ENCODE data around the gene PTGFRN.
"Not testable (repeated sequence)": the region's sequence is repeated elsewhere in the genome, so short reads cannot be mapped to it uniquely, and the experiment has no call there.

The PTGFRN gene

DNA sequence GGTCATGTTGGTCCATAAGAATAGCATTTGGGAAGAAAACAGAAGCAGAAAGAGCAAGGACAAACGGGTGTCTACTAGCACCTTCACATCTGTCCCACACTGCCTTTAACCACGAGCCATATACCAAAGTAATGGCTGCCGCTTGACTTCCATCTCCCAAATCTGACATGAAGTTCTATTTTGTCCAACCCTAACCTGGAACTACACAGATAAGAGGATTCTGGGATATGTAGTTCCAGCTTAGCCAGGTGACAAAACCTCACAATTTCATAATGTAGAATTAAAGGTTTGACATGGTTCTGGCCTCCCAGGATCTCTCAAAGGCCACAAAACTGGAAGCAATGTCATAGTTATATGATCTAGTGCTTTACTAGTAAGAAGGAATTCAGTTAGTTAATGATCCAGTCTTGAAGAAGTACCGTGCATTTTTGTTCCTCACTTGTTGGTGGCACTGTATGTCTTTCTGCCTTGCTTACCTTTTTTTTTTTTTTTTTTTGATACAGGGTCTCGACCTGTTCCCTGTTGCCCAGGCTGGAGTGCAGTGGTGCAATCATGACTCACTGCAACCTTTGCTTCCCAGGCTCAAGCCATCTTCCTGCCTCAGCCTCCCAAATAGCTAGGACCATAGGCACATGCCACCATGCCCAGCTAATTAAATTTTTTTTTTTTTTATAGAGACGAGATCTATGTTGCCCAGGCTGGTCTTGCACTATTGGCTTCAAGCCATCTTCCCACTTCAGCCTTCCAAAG, 17.5 kb downstream of the PTGFRN start:
- DNase-seq (ENCODE audit: low spot score in 2 of 2) (no peak), ATAC-seq (replicated peaks; ENCODE audit: extremely low read depth, poor library complexity, severe bottlenecking) (no peak)
- Mint-ChIP-seq H3K4me1 (no peaks in the 10 kb centered on the region), H3K27ac (ENCODE audit: low read depth) (no peak overlapping the region), H3K36me3 (ENCODE audit: insufficient read depth) (no peaks in the 10 kb centered on the region), H3K27me3 (peaks cover 2% of the 10 kb centered on the region), H3K4me3 (no peak overlapping the region), H3K9me3 (no peaks in the 10 kb centered on the region)

DNA sequence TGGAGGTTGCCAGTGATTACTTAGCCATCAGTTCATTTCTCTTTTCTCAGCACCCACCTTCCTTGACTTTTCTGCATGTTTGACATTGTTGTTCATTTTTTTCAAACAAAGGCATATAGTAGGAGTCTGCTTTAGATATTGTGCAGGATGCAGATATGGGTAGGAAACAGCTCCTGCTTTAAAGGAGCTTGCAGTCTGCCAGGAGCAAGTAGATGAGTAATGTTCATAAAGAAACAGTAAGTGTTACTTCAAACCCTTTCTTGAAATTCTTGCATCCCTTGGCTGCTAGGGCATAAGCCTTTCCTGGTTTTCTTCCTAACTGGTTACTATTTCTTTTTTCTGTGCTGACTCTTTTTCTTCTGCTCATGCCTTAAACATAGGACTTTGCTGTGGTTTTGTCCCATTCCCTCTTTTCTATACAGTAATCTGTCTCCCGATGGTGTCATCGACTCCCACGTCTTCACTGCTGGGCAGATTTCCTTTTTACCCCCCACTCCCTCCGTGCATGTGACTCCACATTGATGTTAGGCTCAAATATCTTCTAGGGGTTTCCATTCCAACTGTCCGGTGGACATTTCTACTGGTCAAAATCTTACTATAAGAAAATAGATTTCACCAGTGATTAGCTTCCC, 20.4 kb downstream of the PTGFRN start:
- ATAC-seq (replicated peaks; ENCODE audit: extremely low read depth, poor library complexity, severe bottlenecking) (no peak), DNase-seq (ENCODE audit: low spot score in 2 of 2) (no peak)
- Mint-ChIP-seq H3K27ac (ENCODE audit: low read depth) (no peak overlapping the region), H3K4me1 (peaks cover 8% of the 10 kb centered on the region), H3K36me3 (ENCODE audit: insufficient read depth) (no peaks in the 10 kb centered on the region), H3K9me3 (no peaks in the 10 kb centered on the region), H3K27me3 (no peaks in the 10 kb centered on the region), H3K4me3 (no peak overlapping the region)

DNA sequence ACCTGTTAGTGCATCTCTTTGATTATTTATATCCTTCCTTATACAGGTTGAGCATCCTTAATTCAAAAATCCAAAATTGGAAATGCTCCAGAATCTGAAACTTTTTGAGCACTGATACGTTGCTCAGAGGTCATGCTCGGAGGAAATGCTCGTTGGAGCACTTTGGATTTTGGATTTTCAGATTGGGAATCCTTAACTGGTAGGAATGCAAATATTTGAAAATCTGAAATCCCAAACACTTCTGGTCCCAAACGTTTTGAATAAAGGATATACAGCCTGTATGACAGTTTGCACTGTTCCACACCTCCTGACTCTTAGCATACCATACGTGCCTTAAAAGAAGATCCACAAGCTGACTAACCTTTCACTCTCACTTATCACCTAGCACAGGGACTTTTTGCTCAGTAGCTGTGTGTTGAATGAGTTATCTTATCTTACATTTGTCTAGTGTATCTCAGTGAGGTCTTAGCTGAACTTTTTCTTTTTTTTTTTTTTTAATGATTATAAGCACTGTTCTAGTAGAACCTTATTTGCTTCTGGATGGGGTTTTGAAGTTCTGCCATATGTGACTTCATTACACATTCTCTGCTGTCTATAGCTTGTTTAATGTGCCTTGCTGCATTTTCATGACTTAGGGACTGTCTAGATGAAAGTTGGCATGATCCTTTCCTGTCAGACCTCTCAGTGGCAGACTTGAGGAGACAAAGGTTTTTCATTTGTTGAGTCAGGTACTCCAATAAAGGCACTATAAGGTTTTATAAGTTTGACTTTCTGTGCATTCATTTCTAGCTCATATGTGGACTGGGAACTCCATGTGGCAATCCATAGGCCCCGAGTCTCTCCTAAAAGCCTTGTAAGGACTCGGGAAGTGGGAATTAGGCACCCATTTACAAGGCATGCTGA, 21.6 kb downstream of the PTGFRN start:
- ATAC-seq (replicated peaks; ENCODE audit: extremely low read depth, poor library complexity, severe bottlenecking) (no peak), DNase-seq (ENCODE audit: low spot score in 2 of 2) (no peak)
- Mint-ChIP-seq H3K9me3 (no peaks in the 10 kb centered on the region), H3K27ac (ENCODE audit: low read depth) (no peak overlapping the region), H3K4me1 (peaks cover 8% of the 10 kb centered on the region), H3K27me3 (no peaks in the 10 kb centered on the region), H3K36me3 (ENCODE audit: insufficient read depth) (no peaks in the 10 kb centered on the region), H3K4me3 (no peak overlapping the region)

DNA sequence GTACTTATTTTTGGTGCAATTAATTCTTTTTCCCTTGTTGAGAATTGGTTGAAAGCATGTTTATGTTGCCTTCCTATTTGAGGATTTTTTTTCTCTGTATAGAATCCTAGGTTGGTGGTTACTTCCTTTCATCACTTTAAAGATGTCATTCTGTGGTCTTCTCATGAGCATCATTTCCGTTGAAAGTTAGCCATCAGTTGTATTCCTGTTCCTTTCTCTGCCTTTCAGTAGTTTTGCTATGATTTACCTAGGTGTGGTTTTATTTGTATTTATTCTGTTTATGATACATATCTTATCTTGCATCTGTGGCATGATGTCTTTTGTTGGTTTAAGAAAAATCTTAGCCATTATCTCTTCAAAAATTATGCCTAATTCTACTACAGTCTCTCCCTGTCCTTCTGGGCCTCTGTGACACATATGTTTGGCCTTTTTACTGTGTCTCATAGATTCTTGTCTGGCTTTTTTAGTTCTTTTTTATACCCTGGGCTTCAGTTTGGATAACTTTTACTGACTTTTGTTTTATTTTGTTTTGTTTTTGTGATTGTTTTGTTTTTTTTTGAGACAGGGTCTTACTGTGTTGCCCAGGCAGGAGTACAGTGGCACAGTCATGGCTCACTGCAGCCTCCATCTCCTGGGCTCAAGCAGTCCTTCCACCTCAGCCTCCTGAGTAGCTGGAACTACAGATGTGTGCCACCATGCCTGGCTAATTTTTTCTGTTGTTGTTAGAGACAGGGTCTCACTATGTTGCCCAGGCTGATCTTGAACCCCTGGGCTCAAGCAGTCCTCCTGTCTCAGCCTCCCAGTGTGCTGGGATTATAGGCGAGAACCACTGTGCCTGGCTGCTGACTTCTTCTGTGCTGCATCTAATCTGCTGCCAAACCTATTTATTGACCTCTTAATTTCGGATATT, 24.1 kb downstream of the PTGFRN start:
- peak overlapping the region; percentile 33 for H3K27ac Mint-ChIP-seq (ENCODE audit: low read depth)
- no peak for DNase-seq (ENCODE audit: low spot score in 2 of 2)
- H3K4me3 Mint-ChIP-seq: no peak overlapping the region
- H3K4me1 Mint-ChIP-seq: peaks cover 8% of the 10 kb centered on the region
- no peaks in the 10 kb centered on the region for H3K36me3 Mint-ChIP-seq (ENCODE audit: insufficient read depth)
- H3K9me3 Mint-ChIP-seq: no peaks in the 10 kb centered on the region
- ATAC-seq (replicated peaks; ENCODE audit: extremely low read depth, poor library complexity, severe bottlenecking): peak; percentile 87
- no peaks in the 10 kb centered on the region for H3K27me3 Mint-ChIP-seq

DNA sequence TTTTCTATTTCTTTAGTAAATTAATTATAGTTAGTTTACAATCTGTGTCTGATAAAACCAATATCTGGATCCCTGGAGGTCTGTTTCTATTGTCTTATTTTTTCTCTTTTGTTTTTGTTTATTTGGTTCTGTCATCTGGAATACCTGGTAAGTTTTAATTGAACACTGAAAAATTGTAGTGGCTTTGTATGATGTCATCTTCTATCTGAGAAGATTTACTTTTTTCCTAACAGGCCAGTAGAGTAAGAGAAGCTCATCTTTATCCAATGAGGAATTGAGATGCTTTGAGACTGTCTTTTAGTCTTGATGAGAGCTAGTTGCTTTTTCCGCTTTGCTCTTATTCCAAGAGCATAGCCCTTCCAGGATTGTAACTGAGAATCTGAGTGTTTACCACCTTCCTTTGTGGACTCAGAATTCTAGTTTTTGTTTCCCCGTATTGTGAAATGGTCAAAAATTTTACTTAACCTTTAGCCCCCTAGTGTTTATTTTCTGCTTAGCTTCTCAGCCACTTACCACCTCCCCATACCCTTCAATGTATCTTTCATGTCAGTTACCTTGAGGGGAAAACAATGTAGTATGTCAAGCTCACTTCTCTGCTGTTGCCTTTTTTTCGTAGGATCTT, 25.0 kb downstream of the PTGFRN start:
- Mint-ChIP-seq H3K4me3 (no peak overlapping the region), H3K4me1 (peaks cover 8% of the 10 kb centered on the region), H3K36me3 (ENCODE audit: insufficient read depth) (no peaks in the 10 kb centered on the region), H3K9me3 (no peaks in the 10 kb centered on the region), H3K27ac (ENCODE audit: low read depth) (peak overlapping the region; percentile 33), H3K27me3 (peaks cover 5% of the 10 kb centered on the region)
- no peak for ATAC-seq (replicated peaks; ENCODE audit: extremely low read depth, poor library complexity, severe bottlenecking)
- DNase-seq (ENCODE audit: low spot score in 2 of 2): no peak

DNA sequence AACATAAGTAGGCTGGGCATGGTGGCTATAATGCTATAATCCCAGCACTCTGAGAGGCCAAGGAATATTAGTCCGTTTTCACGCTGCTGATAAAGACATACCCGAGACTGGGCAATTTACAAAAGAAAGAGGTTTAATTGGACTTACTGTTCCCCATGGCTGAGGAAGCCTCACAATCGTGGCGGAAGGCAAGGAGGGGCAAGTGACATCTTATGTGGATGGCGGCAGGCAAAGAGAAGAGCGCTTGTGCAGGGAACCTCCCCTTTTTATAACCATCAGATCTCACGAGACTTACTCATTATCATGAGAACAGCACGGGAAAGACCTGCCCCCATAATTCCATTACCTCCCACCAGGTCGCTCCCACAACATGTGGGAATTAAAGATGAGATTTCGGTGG, 28.5 kb downstream of the PTGFRN start:
- no peaks in the 10 kb centered on the region for H3K36me3 Mint-ChIP-seq (ENCODE audit: insufficient read depth)
- H3K4me3 Mint-ChIP-seq: no peak overlapping the region
- peaks cover 10% of the 10 kb centered on the region for H3K27me3 Mint-ChIP-seq
- ATAC-seq (replicated peaks; ENCODE audit: extremely low read depth, poor library complexity, severe bottlenecking) (no peak), DNase-seq (ENCODE audit: low spot score in 2 of 2) (no peak)
- H3K4me1 Mint-ChIP-seq: peaks cover 13% of the 10 kb centered on the region
- H3K9me3 Mint-ChIP-seq: no peaks in the 10 kb centered on the region
- no peak overlapping the region for H3K27ac Mint-ChIP-seq (ENCODE audit: low read depth)

DNA sequence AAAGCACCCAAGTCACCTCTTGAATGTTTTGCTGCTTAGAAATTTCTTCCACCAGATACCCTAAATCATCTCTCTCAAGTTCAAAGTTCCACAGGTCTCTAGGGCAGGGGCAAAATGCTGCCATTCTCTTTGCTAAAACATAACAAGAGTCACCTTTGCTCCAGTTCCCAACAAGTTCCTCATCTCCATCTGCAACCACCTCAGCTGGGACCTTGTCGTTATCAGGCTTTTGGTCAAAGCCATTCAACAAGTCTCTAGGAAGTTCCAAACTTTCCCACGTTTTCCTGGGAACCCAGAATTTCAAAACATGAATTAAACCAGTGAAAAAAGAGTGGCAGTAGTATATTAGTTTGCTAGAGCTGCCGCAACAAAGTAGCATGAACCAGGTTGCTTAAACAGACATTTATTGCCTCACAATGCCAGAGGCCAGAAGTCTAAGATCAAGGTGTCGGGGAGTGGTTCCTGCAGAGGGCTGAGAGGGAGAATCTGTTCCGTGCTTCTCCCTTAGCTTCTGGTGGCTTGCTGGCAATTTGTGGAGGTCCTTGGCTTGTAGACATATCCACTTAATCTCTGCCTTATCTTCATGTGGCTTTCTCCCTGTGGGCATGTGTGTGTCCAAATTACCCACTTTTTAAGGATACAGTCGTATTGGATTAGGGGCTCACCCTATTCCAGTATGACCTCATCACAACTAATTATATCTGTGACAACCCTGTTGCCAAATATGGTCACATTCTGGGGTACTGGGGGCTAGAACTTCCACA, 30.2 kb downstream of the PTGFRN start:
- not testable (repeated sequence) for H3K27ac Mint-ChIP-seq (ENCODE audit: low read depth); H3K4me1 Mint-ChIP-seq; H3K4me3 Mint-ChIP-seq; H3K9me3 Mint-ChIP-seq; H3K36me3 Mint-ChIP-seq (ENCODE audit: insufficient read depth); ATAC-seq (replicated peaks; ENCODE audit: extremely low read depth, poor library complexity, severe bottlenecking); DNase-seq (ENCODE audit: low spot score in 2 of 2); H3K27me3 Mint-ChIP-seq

DNA sequence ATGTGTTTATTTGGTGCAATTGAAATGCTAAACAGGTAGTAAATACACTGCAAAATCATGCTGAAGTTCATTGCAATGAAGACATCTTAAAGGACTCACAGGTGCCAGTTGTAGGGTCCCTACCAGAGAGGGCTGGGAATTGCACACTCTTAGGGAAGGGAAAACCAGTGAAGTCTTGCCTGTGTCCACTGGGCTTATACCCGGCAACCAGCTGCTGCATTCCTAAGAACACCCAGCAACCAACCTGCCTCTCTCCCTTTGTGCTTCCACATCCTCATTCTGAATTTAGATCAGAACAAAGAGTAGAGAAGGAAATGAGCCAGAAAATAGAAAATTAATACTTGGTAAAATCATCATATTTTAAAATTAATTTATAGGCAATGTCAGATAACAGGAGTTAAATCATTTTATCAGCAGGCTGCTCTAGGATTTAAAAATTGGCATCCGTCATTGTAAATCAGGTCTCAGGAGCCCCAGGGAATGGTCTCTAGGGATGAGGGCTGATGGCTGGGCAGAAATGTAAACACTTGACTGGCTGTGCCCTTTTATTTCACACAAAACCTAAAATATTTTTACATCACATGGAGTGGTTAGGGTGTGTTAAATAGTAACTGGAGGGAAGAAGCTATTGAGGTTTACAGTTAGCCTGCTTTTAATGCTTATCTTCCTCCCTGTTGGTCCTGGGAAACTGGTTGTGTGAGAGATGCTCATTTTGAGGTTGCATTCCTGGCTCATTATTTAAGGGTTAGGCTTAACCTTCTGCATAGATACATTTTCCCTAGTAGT, 31.3 kb downstream of the PTGFRN start:
- Mint-ChIP-seq H3K9me3 (no peaks in the 10 kb centered on the region), H3K36me3 (ENCODE audit: insufficient read depth) (no peaks in the 10 kb centered on the region), H3K4me3 (no peak overlapping the region), H3K27me3 (peaks cover 10% of the 10 kb centered on the region), H3K27ac (ENCODE audit: low read depth) (no peak overlapping the region), H3K4me1 (peaks cover 5% of the 10 kb centered on the region)
- DNase-seq (ENCODE audit: low spot score in 2 of 2) (no peak), ATAC-seq (replicated peaks; ENCODE audit: extremely low read depth, poor library complexity, severe bottlenecking) (no peak)

DNA sequence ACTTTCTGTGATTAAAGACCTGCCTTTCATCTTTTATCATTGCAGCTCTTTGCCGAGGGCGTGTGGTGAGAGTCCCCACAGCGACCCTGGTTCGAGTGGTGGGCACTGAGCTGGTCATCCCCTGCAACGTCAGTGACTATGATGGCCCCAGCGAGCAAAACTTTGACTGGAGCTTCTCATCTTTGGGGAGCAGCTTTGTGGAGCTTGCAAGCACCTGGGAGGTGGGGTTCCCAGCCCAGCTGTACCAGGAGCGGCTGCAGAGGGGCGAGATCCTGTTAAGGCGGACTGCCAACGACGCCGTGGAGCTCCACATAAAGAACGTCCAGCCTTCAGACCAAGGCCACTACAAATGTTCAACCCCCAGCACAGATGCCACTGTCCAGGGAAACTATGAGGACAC, 32.0 kb downstream of the PTGFRN start:
- H3K9me3 Mint-ChIP-seq: no peaks in the 10 kb centered on the region
- H3K27ac Mint-ChIP-seq (ENCODE audit: low read depth): no peak overlapping the region

DNA sequence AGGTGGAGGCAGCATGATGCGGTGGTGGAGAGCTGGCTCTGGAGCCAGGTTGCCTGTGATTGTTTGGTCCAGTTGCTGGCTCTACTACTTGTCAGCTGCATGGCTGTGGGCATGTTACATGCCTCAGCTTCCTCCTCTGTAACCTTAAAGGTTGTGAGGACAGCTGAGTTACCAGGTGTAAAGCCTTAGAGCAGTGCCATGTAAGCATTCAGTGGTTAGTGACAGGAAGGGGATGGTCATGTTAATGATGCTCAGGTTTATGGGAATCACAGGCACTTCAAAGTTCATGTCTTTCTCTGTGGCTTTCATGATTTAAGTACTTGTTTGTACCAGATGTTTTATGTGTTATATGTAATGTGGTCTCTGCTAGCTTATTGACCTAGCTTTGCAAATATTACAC, 32.6 kb downstream of the PTGFRN start:
- Mint-ChIP-seq H3K9me3 (no peaks in the 10 kb centered on the region), H3K4me3 (no peak overlapping the region), H3K27me3 (peaks cover 10% of the 10 kb centered on the region), H3K36me3 (ENCODE audit: insufficient read depth) (no peaks in the 10 kb centered on the region), H3K4me1 (peaks cover 5% of the 10 kb centered on the region), H3K27ac (ENCODE audit: low read depth) (no peak overlapping the region)
- DNase-seq (ENCODE audit: low spot score in 2 of 2) (no peak), ATAC-seq (replicated peaks; ENCODE audit: extremely low read depth, poor library complexity, severe bottlenecking) (no peak)

More for the DNA sequence above, 32.0 kb downstream of the PTGFRN start:
- Mint-ChIP-seq H3K36me3 (ENCODE audit: insufficient read depth) (no peaks in the 10 kb centered on the region), H3K4me3 (no peak overlapping the region), H3K27me3 (peaks cover 10% of the 10 kb centered on the region), H3K4me1 (peaks cover 5% of the 10 kb centered on the region)
- ATAC-seq (replicated peaks; ENCODE audit: extremely low read depth, poor library complexity, severe bottlenecking) (no peak), DNase-seq (ENCODE audit: low spot score in 2 of 2) (no peak)

DNA sequence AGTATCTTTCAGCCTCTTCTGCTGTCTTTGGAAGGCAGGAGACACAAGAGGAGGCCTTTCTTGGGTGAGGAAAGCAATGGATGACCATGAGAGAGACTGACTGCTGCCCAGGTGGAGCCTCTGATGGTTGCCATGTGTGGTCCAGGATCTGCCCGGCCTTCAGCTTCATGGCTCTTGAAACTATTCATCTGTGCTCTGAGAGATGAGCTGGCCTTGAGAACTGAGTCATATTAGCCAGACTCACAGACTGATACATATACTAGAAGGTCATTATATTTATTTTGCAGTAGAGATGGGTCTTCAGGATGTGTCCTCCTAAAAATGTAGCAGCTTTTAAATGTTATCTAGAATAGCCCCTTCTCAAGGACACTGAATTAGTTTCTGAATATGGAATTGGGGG, 33.7 kb downstream of the PTGFRN start:
- no peak overlapping the region for H3K27ac Mint-ChIP-seq (ENCODE audit: low read depth)

More for the DNA sequence above, 33.7 kb downstream of the PTGFRN start:
- no peak for DNase-seq (ENCODE audit: low spot score in 2 of 2)
- H3K4me1 Mint-ChIP-seq: peaks cover 5% of the 10 kb centered on the region
- no peak overlapping the region for H3K4me3 Mint-ChIP-seq
- H3K9me3 Mint-ChIP-seq: no peaks in the 10 kb centered on the region
- H3K36me3 Mint-ChIP-seq (ENCODE audit: insufficient read depth): no peaks in the 10 kb centered on the region
- H3K27me3 Mint-ChIP-seq: peaks cover 10% of the 10 kb centered on the region
- no peak for ATAC-seq (replicated peaks; ENCODE audit: extremely low read depth, poor library complexity, severe bottlenecking)
